Measurements from ENCODE around the gene FOXK1. TPM values are rescaled to one million over a fixed set of nuclear protein-coding genes. Genes with fewer than 3 reads are reported as not detected.

FOXK1 gene
- total and polyA plus RNA-seq, 2 of the 13 experiments (the other 11 are each of a cell fraction or from before 2014, with no cell fraction given): 4.6 to 8.8 TPM

DNA sequence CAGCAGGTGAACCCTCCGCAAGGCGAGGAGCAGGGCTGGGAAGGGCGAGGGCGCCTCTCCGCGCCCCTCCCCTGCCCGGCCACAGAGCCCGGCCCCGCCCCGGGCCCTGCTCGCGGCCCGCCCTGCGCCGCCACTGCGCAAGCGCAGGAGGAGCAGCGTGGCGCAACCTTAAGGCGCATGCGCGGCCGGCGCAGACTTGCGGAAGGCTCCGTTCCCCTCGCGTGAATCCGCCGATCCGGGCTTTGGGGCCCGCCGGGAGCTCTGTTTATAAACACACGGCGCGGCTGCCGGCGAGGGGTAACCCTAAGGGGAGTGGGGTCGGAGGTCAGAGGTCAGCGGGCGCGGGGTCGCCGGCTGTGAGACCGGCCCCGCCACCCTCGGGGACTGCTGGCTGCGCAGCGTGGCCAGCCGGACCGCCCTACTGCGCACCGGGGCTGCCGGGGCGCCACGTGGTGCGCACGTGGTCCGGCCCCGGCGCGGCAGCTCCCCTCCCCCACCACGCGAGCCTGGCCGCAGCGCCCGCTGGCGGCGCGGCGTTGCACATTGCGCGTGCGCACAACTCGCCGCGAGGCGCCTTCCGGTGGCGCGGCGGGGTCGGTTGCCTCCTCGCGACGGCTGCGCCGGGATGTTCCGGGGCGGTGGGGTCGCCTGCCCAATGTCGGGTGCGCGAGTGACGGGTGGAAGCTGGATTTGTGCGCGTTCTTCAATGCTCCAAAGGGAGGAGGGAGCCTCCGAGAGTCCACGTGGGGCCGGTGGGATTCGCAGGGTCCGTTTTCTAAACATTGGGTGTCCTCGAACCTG is 40.2 kb upstream of the FOXK1 start (continued):
- no peak for TF ChIP-seq ZNF383 (CRISPR knock-in tag; IDR thresholded peaks at IDR 0.05; ENCODE audit: borderline replicate concordance)
- peak; percentile 74 for TF ChIP-seq TBL1XR1 (IDR thresholded peaks at IDR 0.05; ENCODE audit: borderline replicate concordance, low read length, partially characterized antibody)
- peak; percentile 99; the same call in 1 of the 2 replicates for TF ChIP-seq SRY (CRISPR knock-in tag; IDR thresholded peaks at IDR 0.05)
- TF ChIP-seq, protein P1, sequence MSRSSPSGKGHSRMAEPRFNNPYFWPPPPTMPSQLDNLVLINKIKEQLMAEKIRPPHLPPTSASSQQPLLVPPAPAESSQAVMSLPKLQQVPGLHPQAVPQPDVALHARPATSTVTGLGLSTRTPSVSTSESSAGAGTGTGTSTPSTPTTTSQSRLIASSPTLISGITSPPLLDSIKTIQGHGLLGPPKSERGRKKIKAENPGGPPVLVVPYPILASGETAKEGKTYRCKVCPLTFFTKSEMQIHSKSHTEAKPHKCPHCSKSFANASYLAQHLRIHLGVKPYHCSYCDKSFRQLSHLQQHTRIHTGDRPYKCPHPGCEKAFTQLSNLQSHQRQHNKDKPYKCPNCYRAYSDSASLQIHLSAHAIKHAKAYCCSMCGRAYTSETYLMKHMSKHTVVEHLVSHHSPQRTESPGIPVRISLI (CRISPR knock-in tag; IDR thresholded peaks at IDR 0.05; ENCODE audit: borderline replicate concordance): peak; percentile 40; the same call in 1 of the 2 replicates
- peak; percentile 100 for TF ChIP-seq HES4 (CRISPR knock-in tag; IDR thresholded peaks at IDR 0.05; ENCODE audit: borderline replicate concordance)
- TF ChIP-seq ZNF883 (CRISPR knock-in tag; IDR thresholded peaks at IDR 0.05; ENCODE audit: not compliant biosample characterization): peak; percentile 98
- TF ChIP-seq MXI1 (IDR thresholded peaks at IDR 0.05; ENCODE audit: borderline replicate concordance, low read depth, low read length): peak; percentile 97
- TF ChIP-seq, protein P2, sequence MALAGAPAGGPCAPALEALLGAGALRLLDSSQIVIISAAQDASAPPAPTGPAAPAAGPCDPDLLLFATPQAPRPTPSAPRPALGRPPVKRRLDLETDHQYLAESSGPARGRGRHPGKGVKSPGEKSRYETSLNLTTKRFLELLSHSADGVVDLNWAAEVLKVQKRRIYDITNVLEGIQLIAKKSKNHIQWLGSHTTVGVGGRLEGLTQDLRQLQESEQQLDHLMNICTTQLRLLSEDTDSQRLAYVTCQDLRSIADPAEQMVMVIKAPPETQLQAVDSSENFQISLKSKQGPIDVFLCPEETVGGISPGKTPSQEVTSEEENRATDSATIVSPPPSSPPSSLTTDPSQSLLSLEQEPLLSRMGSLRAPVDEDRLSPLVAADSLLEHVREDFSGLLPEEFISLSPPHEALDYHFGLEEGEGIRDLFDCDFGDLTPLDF (CRISPR knock-in tag; IDR thresholded peaks at IDR 0.05): peak; percentile 65; the same call in 1 of the 2 replicates
- TF ChIP-seq, protein P3, sequence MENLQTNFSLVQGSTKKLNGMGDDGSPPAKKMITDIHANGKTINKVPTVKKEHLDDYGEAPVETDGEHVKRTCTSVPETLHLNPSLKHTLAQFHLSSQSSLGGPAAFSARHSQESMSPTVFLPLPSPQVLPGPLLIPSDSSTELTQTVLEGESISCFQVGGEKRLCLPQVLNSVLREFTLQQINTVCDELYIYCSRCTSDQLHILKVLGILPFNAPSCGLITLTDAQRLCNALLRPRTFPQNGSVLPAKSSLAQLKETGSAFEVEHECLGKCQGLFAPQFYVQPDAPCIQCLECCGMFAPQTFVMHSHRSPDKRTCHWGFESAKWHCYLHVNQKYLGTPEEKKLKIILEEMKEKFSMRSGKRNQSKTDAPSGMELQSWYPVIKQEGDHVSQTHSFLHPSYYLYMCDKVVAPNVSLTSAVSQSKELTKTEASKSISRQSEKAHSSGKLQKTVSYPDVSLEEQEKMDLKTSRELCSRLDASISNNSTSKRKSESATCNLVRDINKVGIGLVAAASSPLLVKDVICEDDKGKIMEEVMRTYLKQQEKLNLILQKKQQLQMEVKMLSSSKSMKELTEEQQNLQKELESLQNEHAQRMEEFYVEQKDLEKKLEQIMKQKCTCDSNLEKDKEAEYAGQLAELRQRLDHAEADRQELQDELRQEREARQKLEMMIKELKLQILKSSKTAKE (CRISPR knock-in tag; IDR thresholded peaks at IDR 0.05; ENCODE audit: borderline replicate concordance): peak; percentile 59; the same call in 1 of the 2 replicates
- no peak for TF ChIP-seq MBD4 (IDR thresholded peaks at IDR 0.05; ENCODE audit: borderline replicate concordance, low read length)
- TF ChIP-seq, protein P4, sequence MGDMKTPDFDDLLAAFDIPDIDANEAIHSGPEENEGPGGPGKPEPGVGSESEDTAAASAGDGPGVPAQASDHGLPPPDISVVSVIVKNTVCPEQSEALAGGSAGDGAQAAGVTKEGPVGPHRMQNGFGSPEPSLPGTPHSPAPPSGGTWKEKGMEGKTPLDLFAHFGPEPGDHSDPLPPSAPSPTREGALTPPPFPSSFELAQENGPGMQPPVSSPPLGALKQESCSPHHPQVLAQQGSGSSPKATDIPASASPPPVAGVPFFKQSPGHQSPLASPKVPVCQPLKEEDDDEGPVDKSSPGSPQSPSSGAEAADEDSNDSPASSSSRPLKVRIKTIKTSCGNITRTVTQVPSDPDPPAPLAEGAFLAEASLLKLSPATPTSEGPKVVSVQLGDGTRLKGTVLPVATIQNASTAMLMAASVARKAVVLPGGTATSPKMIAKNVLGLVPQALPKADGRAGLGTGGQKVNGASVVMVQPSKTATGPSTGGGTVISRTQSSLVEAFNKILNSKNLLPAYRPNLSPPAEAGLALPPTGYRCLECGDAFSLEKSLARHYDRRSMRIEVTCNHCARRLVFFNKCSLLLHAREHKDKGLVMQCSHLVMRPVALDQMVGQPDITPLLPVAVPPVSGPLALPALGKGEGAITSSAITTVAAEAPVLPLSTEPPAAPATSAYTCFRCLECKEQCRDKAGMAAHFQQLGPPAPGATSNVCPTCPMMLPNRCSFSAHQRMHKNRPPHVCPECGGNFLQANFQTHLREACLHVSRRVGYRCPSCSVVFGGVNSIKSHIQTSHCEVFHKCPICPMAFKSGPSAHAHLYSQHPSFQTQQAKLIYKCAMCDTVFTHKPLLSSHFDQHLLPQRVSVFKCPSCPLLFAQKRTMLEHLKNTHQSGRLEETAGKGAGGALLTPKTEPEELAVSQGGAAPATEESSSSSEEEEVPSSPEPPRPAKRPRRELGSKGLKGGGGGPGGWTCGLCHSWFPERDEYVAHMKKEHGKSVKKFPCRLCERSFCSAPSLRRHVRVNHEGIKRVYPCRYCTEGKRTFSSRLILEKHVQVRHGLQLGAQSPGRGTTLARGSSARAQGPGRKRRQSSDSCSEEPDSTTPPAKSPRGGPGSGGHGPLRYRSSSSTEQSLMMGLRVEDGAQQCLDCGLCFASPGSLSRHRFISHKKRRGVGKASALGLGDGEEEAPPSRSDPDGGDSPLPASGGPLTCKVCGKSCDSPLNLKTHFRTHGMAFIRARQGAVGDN (CRISPR knock-in tag; IDR thresholded peaks at IDR 0.05): peak; percentile 98
- TF ChIP-seq, protein P5, sequence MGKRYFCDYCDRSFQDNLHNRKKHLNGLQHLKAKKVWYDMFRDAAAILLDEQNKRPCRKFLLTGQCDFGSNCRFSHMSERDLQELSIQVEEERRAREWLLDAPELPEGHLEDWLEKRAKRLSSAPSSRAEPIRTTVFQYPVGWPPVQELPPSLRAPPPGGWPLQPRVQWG (CRISPR knock-in tag; IDR thresholded peaks at IDR 0.05; ENCODE audit: borderline replicate concordance, low read depth): no peak; the same call in 1 of the 2 replicates
- TF ChIP-seq MEIS1 (CRISPR knock-in tag; IDR thresholded peaks at IDR 0.05; ENCODE audit: borderline replicate concordance): peak; percentile 89; the same call in 1 of the 2 replicates
- TF ChIP-seq NR2F1 (CRISPR knock-in tag; IDR thresholded peaks at IDR 0.05): peak; percentile 88 to 99
- TF ChIP-seq, protein P6, sequence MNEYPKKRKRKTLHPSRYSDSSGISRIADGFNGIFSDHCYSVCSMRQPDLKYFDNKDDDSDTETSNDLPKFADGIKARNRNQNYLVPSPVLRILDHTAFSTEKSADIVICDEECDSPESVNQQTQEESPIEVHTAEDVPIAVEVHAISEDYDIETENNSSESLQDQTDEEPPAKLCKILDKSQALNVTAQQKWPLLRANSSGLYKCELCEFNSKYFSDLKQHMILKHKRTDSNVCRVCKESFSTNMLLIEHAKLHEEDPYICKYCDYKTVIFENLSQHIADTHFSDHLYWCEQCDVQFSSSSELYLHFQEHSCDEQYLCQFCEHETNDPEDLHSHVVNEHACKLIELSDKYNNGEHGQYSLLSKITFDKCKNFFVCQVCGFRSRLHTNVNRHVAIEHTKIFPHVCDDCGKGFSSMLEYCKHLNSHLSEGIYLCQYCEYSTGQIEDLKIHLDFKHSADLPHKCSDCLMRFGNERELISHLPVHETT (CRISPR knock-in tag; conservative IDR thresholded peaks at IDR 0.05): peak; percentile 92

All from HepG2 (cell line).